Left ventricle myocardium inferior (tissue), 1 donor: ENCODE data around the gene ZMAT5. TPM values are rescaled to one million over a fixed set of nuclear protein-coding genes. Genes with fewer than 3 reads are reported as not detected.

Source experiments
- DNase-seq: peaks from one replicate; pipeline ENCODE4 v3.0.0-alpha.2; 2020
- H3K27ac ChIP-seq: fragments of 200-600 bp; replicated peaks from 2 replicates; pipeline ENCODE4 v1.8.0; 2021
- H3K27me3 ChIP-seq: fragments of 200-600 bp; 2 replicates; pipeline ENCODE4 v1.8.0; 2021; ENCODE audit warnings: low read depth
- H3K36me3 ChIP-seq: fragments of 200-600 bp; 2 replicates; pipeline ENCODE4 v1.8.0; 2021
- H3K4me1 ChIP-seq: fragments of 200-600 bp; 2 replicates; pipeline ENCODE4 v1.8.0; 2021
- H3K4me3 ChIP-seq: fragments of 200-600 bp; 2 replicates; pipeline ENCODE4 v1.8.0; 2021; ENCODE audit warnings: mild to moderate bottlenecking, moderate library complexity
- H3K9me3 ChIP-seq: fragments of 200-600 bp; replicated peaks from 2 replicates; pipeline ENCODE4 v1.8.0; 2021
- intact Hi-C: fragments of 100-400 bp; cut with micrococcal nuclease; formaldehyde crosslinking; loops from one replicate; pipeline ENCODE4 v1.11.0; 2022
- total RNA-seq: library from RNA; stranded (reverse); fragmentation: NEBNext Ultra II Directional; extraction: Animal tissue kit (Norgen Biotek cat#: 25700); gene quantifications from one replicate; pipeline ENCODE4 v1.2.1, GENCODE V29; 2021
- TF ChIP-seq, protein P1 (sequence below): fragments of 200-600 bp; IDR thresholded peaks from 2 replicates; pipeline ENCODE4 v1.8.0; 2021; ENCODE audit warnings: antibody characterized with exemption, mild to moderate bottlenecking, borderline replicate concordance
- donor health status: DM: no; HTN: yes; CAD: no; lungs with severe emphysema.

The ZMAT5 gene
- total RNA-seq, 1 donor from 2014 or later, result 20.6 TPM

- TF ChIP-seq, protein P1, sequence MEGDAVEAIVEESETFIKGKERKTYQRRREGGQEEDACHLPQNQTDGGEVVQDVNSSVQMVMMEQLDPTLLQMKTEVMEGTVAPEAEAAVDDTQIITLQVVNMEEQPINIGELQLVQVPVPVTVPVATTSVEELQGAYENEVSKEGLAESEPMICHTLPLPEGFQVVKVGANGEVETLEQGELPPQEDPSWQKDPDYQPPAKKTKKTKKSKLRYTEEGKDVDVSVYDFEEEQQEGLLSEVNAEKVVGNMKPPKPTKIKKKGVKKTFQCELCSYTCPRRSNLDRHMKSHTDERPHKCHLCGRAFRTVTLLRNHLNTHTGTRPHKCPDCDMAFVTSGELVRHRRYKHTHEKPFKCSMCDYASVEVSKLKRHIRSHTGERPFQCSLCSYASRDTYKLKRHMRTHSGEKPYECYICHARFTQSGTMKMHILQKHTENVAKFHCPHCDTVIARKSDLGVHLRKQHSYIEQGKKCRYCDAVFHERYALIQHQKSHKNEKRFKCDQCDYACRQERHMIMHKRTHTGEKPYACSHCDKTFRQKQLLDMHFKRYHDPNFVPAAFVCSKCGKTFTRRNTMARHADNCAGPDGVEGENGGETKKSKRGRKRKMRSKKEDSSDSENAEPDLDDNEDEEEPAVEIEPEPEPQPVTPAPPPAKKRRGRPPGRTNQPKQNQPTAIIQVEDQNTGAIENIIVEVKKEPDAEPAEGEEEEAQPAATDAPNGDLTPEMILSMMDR, result no peak
- Histone ChIP-seq H3K9me3 (no peaks in the 10 kb centered on the region), H3K27ac (no peak overlapping the region), H3K27me3 (no peaks in the 10 kb centered on the region), H3K4me3 (no peak overlapping the region), H3K36me3 (peaks cover 69% of the 10 kb centered on the region), H3K4me1 (peaks cover 11% of the 10 kb centered on the region)
- intact Hi-C loops, result no loop called here
- DNase-seq, result no peak
Observed at GRCh38 chr22:29788339-29789279, 21.8 kb upstream of the ZMAT5 start.

GRCh38 chr22:29787371-29787980 is 20.7 kb upstream of the ZMAT5 start:
- no peak for DNase-seq
- no peaks in the 10 kb centered on the region for H3K27me3 ChIP-seq
- H3K36me3 ChIP-seq, result peaks cover 58% of the 10 kb centered on the region
- intact Hi-C loops, result no loop called here
- no peaks in the 10 kb centered on the region for H3K9me3 ChIP-seq
- H3K27ac ChIP-seq, result no peak overlapping the region
- TF ChIP-seq, protein P1, result no peak
- peaks cover 13% of the 10 kb centered on the region for H3K4me1 ChIP-seq
- H3K4me3 ChIP-seq, result no peak overlapping the region

GRCh38 chr22:29786031-29786430 is 19.2 kb upstream of the ZMAT5 start:
- H3K4me1 ChIP-seq, result peaks cover 27% of the 10 kb centered on the region
- no peak overlapping the region for H3K27ac ChIP-seq
- no peak for DNase-seq
- no peak overlapping the region for H3K4me3 ChIP-seq
- intact Hi-C loops, result no loop called here
- H3K9me3 ChIP-seq, result no peaks in the 10 kb centered on the region
- TF ChIP-seq, protein P1, result no peak
- H3K27me3 ChIP-seq, result no peaks in the 10 kb centered on the region
- H3K36me3 ChIP-seq, result peaks cover 44% of the 10 kb centered on the region

- DNase-seq, result peak; percentile 38
- H3K4me3 ChIP-seq, result no peak overlapping the region
- no peaks in the 10 kb centered on the region for H3K9me3 ChIP-seq
- intact Hi-C loops, result no loop called here
- peaks cover 30% of the 10 kb centered on the region for H3K36me3 ChIP-seq
- peak overlapping the region; percentile 56 for H3K27ac ChIP-seq
- TF ChIP-seq, protein P1, result no peak
- no peaks in the 10 kb centered on the region for H3K27me3 ChIP-seq
- peaks cover 41% of the 10 kb centered on the region for H3K4me1 ChIP-seq
Observed at GRCh38 chr22:29784451-29785361, 17.9 kb upstream of the ZMAT5 start.
